Panc1 (cell line): ENCODE measurements around the gene SLC44A1.
A peak's percentile ranks its signal among the peaks of the same experiment; 100 is the strongest.

Experiments
- POLR2AphosphoS5 ChIP-seq: IDR thresholded peaks from 2 replicates; pipeline ENCODE4 v1.6.1; 2012; ENCODE audit warnings: mild to moderate bottlenecking, low read depth, low read length, moderate library complexity
- TCF7L2 ChIP-seq: IDR thresholded peaks from 2 replicates; pipeline ENCODE4 v1.6.1; 2011; ENCODE audit warnings: mild to moderate bottlenecking, low read depth, low read length, inconsistent platforms
- TF ChIP-seq, protein P1 (sequence below): fragments of 450-650 bp; IDR thresholded peaks from 2 replicates; pipeline ENCODE4 v1.5.1; 2017; ENCODE audit warnings: mild to moderate bottlenecking
- TF ChIP-seq, protein P2 (sequence below), 2 experiments: IDR thresholded peaks; 2 replicates each; pipeline ENCODE4 v1.6.1; 2011 to 2012; ENCODE audit warnings: low read depth in 2 of 2, control low read depth in 1 of 2, low read length in 1 of 2, mild to moderate bottlenecking in 1 of 2, moderate library complexity in 1 of 2; ENCODE audit not compliant: insufficient read depth in 1 of 2

- TF ChIP-seq, protein P1, sequence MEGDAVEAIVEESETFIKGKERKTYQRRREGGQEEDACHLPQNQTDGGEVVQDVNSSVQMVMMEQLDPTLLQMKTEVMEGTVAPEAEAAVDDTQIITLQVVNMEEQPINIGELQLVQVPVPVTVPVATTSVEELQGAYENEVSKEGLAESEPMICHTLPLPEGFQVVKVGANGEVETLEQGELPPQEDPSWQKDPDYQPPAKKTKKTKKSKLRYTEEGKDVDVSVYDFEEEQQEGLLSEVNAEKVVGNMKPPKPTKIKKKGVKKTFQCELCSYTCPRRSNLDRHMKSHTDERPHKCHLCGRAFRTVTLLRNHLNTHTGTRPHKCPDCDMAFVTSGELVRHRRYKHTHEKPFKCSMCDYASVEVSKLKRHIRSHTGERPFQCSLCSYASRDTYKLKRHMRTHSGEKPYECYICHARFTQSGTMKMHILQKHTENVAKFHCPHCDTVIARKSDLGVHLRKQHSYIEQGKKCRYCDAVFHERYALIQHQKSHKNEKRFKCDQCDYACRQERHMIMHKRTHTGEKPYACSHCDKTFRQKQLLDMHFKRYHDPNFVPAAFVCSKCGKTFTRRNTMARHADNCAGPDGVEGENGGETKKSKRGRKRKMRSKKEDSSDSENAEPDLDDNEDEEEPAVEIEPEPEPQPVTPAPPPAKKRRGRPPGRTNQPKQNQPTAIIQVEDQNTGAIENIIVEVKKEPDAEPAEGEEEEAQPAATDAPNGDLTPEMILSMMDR, result peak; percentile 3; the same call in 1 of the 2 replicates
- TF ChIP-seq, protein P2, sequence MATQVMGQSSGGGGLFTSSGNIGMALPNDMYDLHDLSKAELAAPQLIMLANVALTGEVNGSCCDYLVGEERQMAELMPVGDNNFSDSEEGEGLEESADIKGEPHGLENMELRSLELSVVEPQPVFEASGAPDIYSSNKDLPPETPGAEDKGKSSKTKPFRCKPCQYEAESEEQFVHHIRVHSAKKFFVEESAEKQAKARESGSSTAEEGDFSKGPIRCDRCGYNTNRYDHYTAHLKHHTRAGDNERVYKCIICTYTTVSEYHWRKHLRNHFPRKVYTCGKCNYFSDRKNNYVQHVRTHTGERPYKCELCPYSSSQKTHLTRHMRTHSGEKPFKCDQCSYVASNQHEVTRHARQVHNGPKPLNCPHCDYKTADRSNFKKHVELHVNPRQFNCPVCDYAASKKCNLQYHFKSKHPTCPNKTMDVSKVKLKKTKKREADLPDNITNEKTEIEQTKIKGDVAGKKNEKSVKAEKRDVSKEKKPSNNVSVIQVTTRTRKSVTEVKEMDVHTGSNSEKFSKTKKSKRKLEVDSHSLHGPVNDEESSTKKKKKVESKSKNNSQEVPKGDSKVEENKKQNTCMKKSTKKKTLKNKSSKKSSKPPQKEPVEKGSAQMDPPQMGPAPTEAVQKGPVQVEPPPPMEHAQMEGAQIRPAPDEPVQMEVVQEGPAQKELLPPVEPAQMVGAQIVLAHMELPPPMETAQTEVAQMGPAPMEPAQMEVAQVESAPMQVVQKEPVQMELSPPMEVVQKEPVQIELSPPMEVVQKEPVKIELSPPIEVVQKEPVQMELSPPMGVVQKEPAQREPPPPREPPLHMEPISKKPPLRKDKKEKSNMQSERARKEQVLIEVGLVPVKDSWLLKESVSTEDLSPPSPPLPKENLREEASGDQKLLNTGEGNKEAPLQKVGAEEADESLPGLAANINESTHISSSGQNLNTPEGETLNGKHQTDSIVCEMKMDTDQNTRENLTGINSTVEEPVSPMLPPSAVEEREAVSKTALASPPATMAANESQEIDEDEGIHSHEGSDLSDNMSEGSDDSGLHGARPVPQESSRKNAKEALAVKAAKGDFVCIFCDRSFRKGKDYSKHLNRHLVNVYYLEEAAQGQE (IDR thresholded peaks at IDR 0.05; ENCODE audit: insufficient read depth in 1 of 2, low read depth in 2 of 2, low read length in 1 of 2), result no peak
- TF ChIP-seq POLR2AphosphoS5 (no peak), TCF7L2 (no peak)
Observed at GRCh38 chr9:105360344-105360743, 115.9 kb downstream of the SLC44A1 start.
